Ovary (tissue), 9 donors: ENCODE measurements around the gene NQO1. TPM values are rescaled to one million over a fixed set of nuclear protein-coding genes. Genes with fewer than 3 reads are reported as not detected.

ENCODE experiments used
- DNase-seq, 5 donors: peaks; one replicate each; pipeline ENCODE4 v3.0.0-alpha.2; 2019 to 2020
- H3K27ac ChIP-seq, 2 donors: fragments of 200-600 bp; one replicate each; pipeline versions ENCODE4 v1.5.1 to v1.8.0; 2019 to 2022
- H3K27me3 ChIP-seq: fragments of 200-600 bp; one replicate; pipeline ENCODE4 v1.8.0; 2022
- H3K36me3 ChIP-seq: fragments of 200-600 bp; sonication (generic); one replicate; pipeline ENCODE4 v1.5.1; 2019
- H3K4me1 ChIP-seq: one replicate; pipeline ENCODE4 v1.8.1; 2013; ENCODE audit warnings: mild to moderate bottlenecking, moderate library complexity; ENCODE audit not compliant: insufficient read depth
- H3K4me3 ChIP-seq: fragments of 200-600 bp; sonication (generic); one replicate; pipeline ENCODE4 v1.5.1; 2017
- H3K9me3 ChIP-seq, 2 donors: fragments of 200-600 bp in 1 of 2; sonication (generic) in 1 of 2; one replicate each; pipeline versions ENCODE4 v1.5.1 to v1.8.1; 2013 to 2019; ENCODE audit warnings: mild to moderate bottlenecking in 1 of 2, moderate library complexity in 1 of 2
- EP300 ChIP-seq: sonication (generic); formaldehyde crosslinking; IDR thresholded peaks from one replicate; pipeline ENCODE4 v1.6.1; 2017; ENCODE audit warnings: antibody characterized with exemption
- POLR2A ChIP-seq: fragments of 450-650 bp; IDR thresholded peaks from one replicate; pipeline ENCODE4 v1.6.1; 2017; ENCODE audit warnings: antibody characterized with exemption, mild to moderate bottlenecking, moderate library complexity
- WGBS, 3 donors: extraction: QIAGEN DNeasy Blood & Tissue Kit in 1 of 3; methylation state at CpG; one replicate each; pipeline versions ENCODE4 v1.1.5 to v1.1.7; 2013 to 2017; 5-methylcytosine and 5-hydroxymethylcytosine counted together
- intact Hi-C, 4 donors: fragments of 100-400 bp; cut with DNase I; formaldehyde crosslinking; loops; one replicate each; pipeline versions ENCODE4 v1.11.0 to v1.15.1; 2022 to 2023
- polyA plus RNA-seq, 2 donors: library from polyadenylated mRNA; stranded (reverse); fragments of 200-250 nt in 1 of 2; fragments of 350-450 nt in 1 of 2; fragmentation: Illumina TruSeq in 1 of 2; extraction: RNeasy Lipid Tissue Mini Kit (QIAGEN cat#74804) in 1 of 2; gene quantifications; one replicate each; pipeline ENCODE4 v1.2.3, GENCODE V29; 2013 to 2014
- total RNA-seq, 7 donors: library from RNA; depleted of rRNA in 2 of 7; stranded (reverse); fragments of >200 nt in 2 of 7; fragmentation: NEBNext Ultra II Directional in 3 of 7; extraction: Animal tissue kit (Norgen Biotek cat#: 25700) in 3 of 7; gene quantifications; one replicate each; pipeline versions ENCODE4 v1.1.0 to v1.2.4, GENCODE V29; 2016 to 2023
- TF ChIP-seq, protein P1 (sequence below), 3 donors: fragments of 450-650 bp in 2 of 3; fragments of 200-600 bp in 1 of 3; IDR thresholded peaks; one replicate each; pipeline versions ENCODE4 v1.5.1 to v1.8.0; 2016 to 2022; ENCODE audit warnings: antibody characterized with exemption in 3 of 3, mild to moderate bottlenecking in 1 of 3
- donor health status: DM: no; HTN: no; CAD: no; lungs with moderate emphysema.
- donor health status: DM: no; HTN: no; CAD: no.
- donor health status: Bipolar disorder and iron deficiency.
- donor health status: DM: yes; HTN: yes; CAD: no.
- donor health status: DM: no; HTN: no; CAD: no.
- donor health status: DM: yes; HTN: yes; CAD: no.

The NQO1 gene
- total and polyA plus RNA-seq, 9 donors, result 7.9 to 29.1 (median 11.9) TPM

DNA sequence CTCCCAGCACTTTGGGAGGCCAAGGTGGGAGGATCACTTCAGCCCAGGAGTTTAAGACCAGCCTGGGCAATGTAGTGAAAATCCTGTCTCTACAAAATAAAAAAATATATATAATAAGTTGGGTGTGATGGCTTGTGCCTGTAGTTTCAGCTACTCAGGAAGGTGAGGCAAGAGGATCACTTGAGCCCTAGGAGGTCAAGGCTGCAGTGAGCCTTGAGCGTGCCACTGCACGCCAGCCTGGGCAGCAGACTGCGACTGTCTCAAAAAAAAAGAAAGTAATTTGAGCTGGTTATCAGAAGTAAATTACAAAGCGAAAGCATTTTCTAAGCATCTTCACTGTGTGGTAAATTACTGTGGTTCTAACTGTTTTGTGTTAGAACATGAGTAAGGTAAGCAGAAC lies 66.2 kb downstream of the NQO1 start:
- TF ChIP-seq, protein P1, sequence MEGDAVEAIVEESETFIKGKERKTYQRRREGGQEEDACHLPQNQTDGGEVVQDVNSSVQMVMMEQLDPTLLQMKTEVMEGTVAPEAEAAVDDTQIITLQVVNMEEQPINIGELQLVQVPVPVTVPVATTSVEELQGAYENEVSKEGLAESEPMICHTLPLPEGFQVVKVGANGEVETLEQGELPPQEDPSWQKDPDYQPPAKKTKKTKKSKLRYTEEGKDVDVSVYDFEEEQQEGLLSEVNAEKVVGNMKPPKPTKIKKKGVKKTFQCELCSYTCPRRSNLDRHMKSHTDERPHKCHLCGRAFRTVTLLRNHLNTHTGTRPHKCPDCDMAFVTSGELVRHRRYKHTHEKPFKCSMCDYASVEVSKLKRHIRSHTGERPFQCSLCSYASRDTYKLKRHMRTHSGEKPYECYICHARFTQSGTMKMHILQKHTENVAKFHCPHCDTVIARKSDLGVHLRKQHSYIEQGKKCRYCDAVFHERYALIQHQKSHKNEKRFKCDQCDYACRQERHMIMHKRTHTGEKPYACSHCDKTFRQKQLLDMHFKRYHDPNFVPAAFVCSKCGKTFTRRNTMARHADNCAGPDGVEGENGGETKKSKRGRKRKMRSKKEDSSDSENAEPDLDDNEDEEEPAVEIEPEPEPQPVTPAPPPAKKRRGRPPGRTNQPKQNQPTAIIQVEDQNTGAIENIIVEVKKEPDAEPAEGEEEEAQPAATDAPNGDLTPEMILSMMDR (IDR thresholded peaks at IDR 0.05), result no peak
- no peak for TF ChIP-seq EP300
- TF ChIP-seq POLR2A, result no peak
- 84 to 95% (median 92%) methylated on average over 4 of the region's 4 CpGs for WGBS, 3 donors
- Histone ChIP-seq H3K4me1 (no peaks in the 10 kb centered on the region), H3K36me3 (no peaks in the 10 kb centered on the region), H3K27me3 (no peaks in the 10 kb centered on the region), H3K27ac (no peak overlapping the region), H3K9me3 (no peaks in the 10 kb centered on the region), H3K4me3 (no peak overlapping the region)
- intact Hi-C loops, result no loop called here
- DNase-seq, result no peak

Other genes starting within 250 kb of the NQO1 start
- 10 to 100 TPM; 33.5 to 47.9 (median 38.1) TPM for gene NFAT5, start 160.6 kb downstream of the NQO1 start, total RNA-seq
- 10 to 100 TPM in 1 of 2 donors, 1 to 10 TPM in 1; 8.2 to 23.7 TPM for gene NFAT5, start 160.6 kb downstream of the NQO1 start, polyA plus RNA-seq
- gene NOB1, start 28.4 kb upstream of the NQO1 start, total RNA-seq, result 10 to 100 TPM; 38.2 to 78.8 (median 62.1) TPM
- 10 to 100 TPM; 75.1 to 86.6 TPM for gene NOB1, start 28.4 kb upstream of the NQO1 start, polyA plus RNA-seq
- gene WWP2, start 35.8 kb upstream of the NQO1 start, total RNA-seq, result 10 to 100 TPM; 25.4 to 49.4 (median 39.3) TPM
- 10 to 100 TPM; 22.5 to 46.2 TPM for gene WWP2, start 35.8 kb upstream of the NQO1 start, polyA plus RNA-seq
- 1 to 10 TPM in 2 of 7 donors, under 1 TPM in 4, not detected in 1; 0.12 to 1.5 (median 0.39) TPM for gene CLEC18A, start 224.8 kb upstream of the NQO1 start, total RNA-seq
- gene CLEC18A, start 224.8 kb upstream of the NQO1 start, polyA plus RNA-seq, result under 1 TPM; 0.47 to 0.64 TPM